ENCODE results near the gene CHST12.
A peak's percentile ranks its signal among the peaks of the same experiment; 100 is the strongest.

The CHST12 gene

GRCh38 chr7:2480070-2480408 is 76.6 kb downstream of the CHST12 start:
- no peak for TF ChIP-seq CTCF (IDR thresholded peaks at IDR 0.05; ENCODE audit: low read length, missing control alignments)
- no peak for DNase-seq (ENCODE audit: low read depth)
- H3K4me3 ChIP-seq (replicated peaks; ENCODE audit: low read depth, low read length): no peak overlapping the region

GRCh38 chr7:2481195-2481594 is 77.8 kb downstream of the CHST12 start:
- no peak for DNase-seq (ENCODE audit: low read depth)
- no peak for TF ChIP-seq CTCF (IDR thresholded peaks at IDR 0.05; ENCODE audit: low read length, missing control alignments)
- H3K4me3 ChIP-seq (replicated peaks; ENCODE audit: low read depth, low read length): no peak overlapping the region

- H3K4me3 ChIP-seq (replicated peaks; ENCODE audit: low read depth, low read length): no peak overlapping the region
- TF ChIP-seq CTCF (IDR thresholded peaks at IDR 0.05; ENCODE audit: low read length, missing control alignments): no peak
- peak; percentile 29 for DNase-seq (ENCODE audit: low read depth)
These were observed 79.5 kb downstream of the CHST12 start for GRCh38 chr7:2482725-2483451.

- no peak for TF ChIP-seq CTCF (IDR thresholded peaks at IDR 0.05; ENCODE audit: low read length, missing control alignments)
- H3K4me3 ChIP-seq (replicated peaks; ENCODE audit: low read depth, low read length): no peak overlapping the region
- DNase-seq (ENCODE audit: low read depth): no peak
These were observed 80.1 kb downstream of the CHST12 start for GRCh38 chr7:2483494-2483893.

GRCh38 chr7:2484868-2485267 is 81.5 kb downstream of the CHST12 start:
- DNase-seq (ENCODE audit: low read depth): no peak
- no peak for TF ChIP-seq CTCF (IDR thresholded peaks at IDR 0.05; ENCODE audit: low read length, missing control alignments)
- H3K4me3 ChIP-seq (replicated peaks; ENCODE audit: low read depth, low read length): no peak overlapping the region

- no peak for TF ChIP-seq CTCF (IDR thresholded peaks at IDR 0.05; ENCODE audit: low read length, missing control alignments)
- no peak for DNase-seq (ENCODE audit: low read depth)
- no peak overlapping the region for H3K4me3 ChIP-seq (replicated peaks; ENCODE audit: low read depth, low read length)
These were observed 84.3 kb downstream of the CHST12 start for GRCh38 chr7:2487586-2488271.

- no peak overlapping the region for H3K4me3 ChIP-seq (replicated peaks; ENCODE audit: low read depth, low read length)
- TF ChIP-seq CTCF (IDR thresholded peaks at IDR 0.05; ENCODE audit: low read length, missing control alignments): no peak
- peak; percentile 46 for DNase-seq (ENCODE audit: low read depth)
These were observed 84.8 kb downstream of the CHST12 start for GRCh38 chr7:2488272-2488645.

Measured in fibroblast of pulmonary artery (primary cell).